Measurements from ENCODE around the gene MUC20. TPM values are rescaled to one million over a fixed set of nuclear protein-coding genes. Genes with fewer than 3 reads are reported as not detected.
A peak's percentile ranks its signal among the peaks of the same experiment; 100 is the strongest.

MUC20 gene
- total RNA-seq, 2 donors from 2014 or later: 3.4 to 5.0 TPM

GRCh38 chr3:195698647-195699387 lies 22.0 kb upstream of the MUC20 start:
- Histone ChIP-seq H3K36me3 (peaks cover 9% of the 10 kb centered on the region), H3K27ac (peak overlapping the region in 1 of 2 donors; percentile 13), H3K27me3 (no peaks in the 10 kb centered on the region), H3K4me3 (no peak overlapping the region), H3K9me3 (no peaks in the 10 kb centered on the region), H3K4me1 (peaks cover 0 to 11% of the 10 kb centered on the region in 2 donors)
- TF ChIP-seq CTCF (IDR thresholded peaks at IDR 0.05): no peak
- DNase-seq (ENCODE audit: low spot score): no peak

- Histone ChIP-seq H3K27me3 (no peaks in the 10 kb centered on the region), H3K27ac (no peak overlapping the region), H3K4me3 (no peak overlapping the region), H3K4me1 (peaks cover 0 to 11% of the 10 kb centered on the region in 2 donors), H3K9me3 (no peaks in the 10 kb centered on the region), H3K36me3 (peaks cover 9% of the 10 kb centered on the region)
- DNase-seq (ENCODE audit: low spot score): no peak
- TF ChIP-seq CTCF (IDR thresholded peaks at IDR 0.05): no peak
Measured at GRCh38 chr3:195699388-195699771, 21.4 kb upstream of the MUC20 start.

GRCh38 chr3:195699860-195700259 lies 20.9 kb upstream of the MUC20 start:
- Histone ChIP-seq H3K36me3 (peaks cover 9% of the 10 kb centered on the region), H3K27me3 (no peaks in the 10 kb centered on the region), H3K27ac (no peak overlapping the region), H3K4me3 (no peak overlapping the region), H3K9me3 (no peaks in the 10 kb centered on the region), H3K4me1 (peaks cover 0 to 11% of the 10 kb centered on the region in 2 donors)
- TF ChIP-seq CTCF (IDR thresholded peaks at IDR 0.05): no peak
- DNase-seq (ENCODE audit: low spot score): no peak

GRCh38 chr3:195700319-195700718 lies 20.5 kb upstream of the MUC20 start:
- peaks cover 9% of the 10 kb centered on the region for H3K36me3 ChIP-seq
- no peak for DNase-seq (ENCODE audit: low spot score)
- H3K9me3 ChIP-seq: no peaks in the 10 kb centered on the region
- H3K27me3 ChIP-seq: no peaks in the 10 kb centered on the region
- TF ChIP-seq CTCF (IDR thresholded peaks at IDR 0.05): no peak
- H3K4me3 ChIP-seq: no peak overlapping the region
- peaks cover 0 to 11% of the 10 kb centered on the region in 2 donors for H3K4me1 ChIP-seq
- H3K27ac ChIP-seq: no peak overlapping the region

GRCh38 chr3:195701042-195701915 lies 19.5 kb upstream of the MUC20 start:
- no peak for DNase-seq (ENCODE audit: low spot score)
- no peak overlapping the region for H3K27ac ChIP-seq
- TF ChIP-seq CTCF (IDR thresholded peaks at IDR 0.05): no peak
- peaks cover 0 to 11% of the 10 kb centered on the region in 2 donors for H3K4me1 ChIP-seq
- H3K27me3 ChIP-seq: no peaks in the 10 kb centered on the region
- H3K36me3 ChIP-seq: peaks cover 8% of the 10 kb centered on the region
- no peaks in the 10 kb centered on the region for H3K9me3 ChIP-seq
- no peak overlapping the region for H3K4me3 ChIP-seq

Data from right atrium auricular region (tissue), 2 donors.